Measurements from ENCODE around the gene SPIC. TPM values are rescaled to one million over a fixed set of nuclear protein-coding genes. Genes with fewer than 3 reads are reported as not detected.

Gene SPIC
- total and polyA plus RNA-seq, 2 experiments from 2014 or later = not detected

- Histone ChIP-seq H3K36me3 (ENCODE audit: low read depth) (no peaks in the 10 kb centered on the region), H3K4me1 (ENCODE audit: insufficient read depth) (no peaks in the 10 kb centered on the region), H3F3A (ENCODE audit: insufficient read depth) (no peaks in the 10 kb centered on the region), H2AFZ (no peak overlapping the region), H3K9ac (no peak overlapping the region), H3K27ac (no peak overlapping the region), H3K4me2 (ENCODE audit: unreplicated experiment) (no peak overlapping the region), H3K79me2 (ENCODE audit: insufficient read depth) (no peaks in the 10 kb centered on the region), H3K9me2 (ENCODE audit: insufficient read depth) (no peaks in the 10 kb centered on the region), H3K9me3 (ENCODE audit: low read depth) (no peaks in the 10 kb centered on the region), H3K4me3 (no peak overlapping the region), H3K27me3 (replicated peaks; ENCODE audit: insufficient read depth) (no peaks in the 10 kb centered on the region), H4K20me1 (ENCODE audit: insufficient read depth) (no peaks in the 10 kb centered on the region)
- no peak for TF ChIP-seq EZH2 (IDR thresholded peaks at IDR 0.05; ENCODE audit: insufficient read depth, poor library complexity, severe bottlenecking)
- TF ChIP-seq EZH2phosphoT487 (IDR thresholded peaks at IDR 0.05; ENCODE audit: insufficient read depth, low read depth) = no peak
- DNase-seq = no peak
- in situ Hi-C loops (cut with MboI) = no loop called here
These were observed 33.5 kb upstream of the SPIC start for GRCh38 chr12:101441461-101442224.

- in situ Hi-C loops (cut with MboI) = no loop called here
- Histone ChIP-seq H3K4me2 (ENCODE audit: unreplicated experiment) (no peak overlapping the region), H3K79me2 (ENCODE audit: insufficient read depth) (no peaks in the 10 kb centered on the region), H3K9me3 (ENCODE audit: low read depth) (no peaks in the 10 kb centered on the region), H3K4me1 (ENCODE audit: insufficient read depth) (no peaks in the 10 kb centered on the region), H3K4me3 (no peak overlapping the region), H3F3A (ENCODE audit: insufficient read depth) (no peaks in the 10 kb centered on the region), H2AFZ (no peak overlapping the region), H3K9ac (no peak overlapping the region), H3K27me3 (replicated peaks; ENCODE audit: insufficient read depth) (no peaks in the 10 kb centered on the region), H4K20me1 (ENCODE audit: insufficient read depth) (no peaks in the 10 kb centered on the region), H3K36me3 (ENCODE audit: low read depth) (no peaks in the 10 kb centered on the region), H3K9me2 (ENCODE audit: insufficient read depth) (no peaks in the 10 kb centered on the region), H3K27ac (no peak overlapping the region)
- DNase-seq = no peak
- TF ChIP-seq EZH2phosphoT487 (IDR thresholded peaks at IDR 0.05; ENCODE audit: insufficient read depth, low read depth) (no peak), EZH2 (IDR thresholded peaks at IDR 0.05; ENCODE audit: insufficient read depth, poor library complexity, severe bottlenecking) (no peak)
- WGBS, 2 experiments (ENCODE audit: low coverage in 1 of 2, low lambda C conversion rate in 2 of 2, missing lambda C conversion rate in 2 of 2) = 52 to 62% methylated on average over 4 of the region's 4 CpGs
These were observed 19.5 kb upstream of the SPIC start for GRCh38 chr12:101455685-101456084.

GRCh38 chr12:101459642-101460346 is 15.3 kb upstream of the SPIC start:
- Histone ChIP-seq H3K9me2 (ENCODE audit: insufficient read depth) (no peaks in the 10 kb centered on the region), H3K4me1 (ENCODE audit: insufficient read depth) (no peaks in the 10 kb centered on the region), H2AFZ (0 out of 2 replicates have a peak overlapping the region, but pooled peaks have one; percentile 17), H3K36me3 (ENCODE audit: low read depth) (no peaks in the 10 kb centered on the region), H3K27me3 (replicated peaks; ENCODE audit: insufficient read depth) (no peaks in the 10 kb centered on the region), H3K9me3 (ENCODE audit: low read depth) (no peaks in the 10 kb centered on the region), H4K20me1 (ENCODE audit: insufficient read depth) (no peaks in the 10 kb centered on the region), H3F3A (ENCODE audit: insufficient read depth) (no peaks in the 10 kb centered on the region), H3K4me3 (no peak overlapping the region), H3K4me2 (ENCODE audit: unreplicated experiment) (no peak overlapping the region), H3K9ac (no peak overlapping the region), H3K27ac (no peak overlapping the region), H3K79me2 (ENCODE audit: insufficient read depth) (no peaks in the 10 kb centered on the region)
- WGBS, 2 experiments (ENCODE audit: low coverage in 1 of 2, low lambda C conversion rate in 2 of 2, missing lambda C conversion rate in 2 of 2) = 2 to 8% methylated on average over 4 of the region's 4 CpGs
- peak; percentile 62 for DNase-seq
- TF ChIP-seq EZH2 (IDR thresholded peaks at IDR 0.05; ENCODE audit: insufficient read depth, poor library complexity, severe bottlenecking) (no peak), EZH2phosphoT487 (IDR thresholded peaks at IDR 0.05; ENCODE audit: insufficient read depth, low read depth) (no peak)
- in situ Hi-C loops (cut with MboI) = no loop called here

GRCh38 chr12:101468948-101469347 is 6.2 kb upstream of the SPIC start:
- no peaks in the 10 kb centered on the region for H3K36me3 ChIP-seq (ENCODE audit: low read depth)
- H3K9me3 ChIP-seq (ENCODE audit: low read depth) = no peaks in the 10 kb centered on the region
- H3K9me2 ChIP-seq (ENCODE audit: insufficient read depth) = no peaks in the 10 kb centered on the region
- H3K4me1 ChIP-seq (ENCODE audit: insufficient read depth) = no peaks in the 10 kb centered on the region
- H2AFZ ChIP-seq = no peak overlapping the region
- H4K20me1 ChIP-seq (ENCODE audit: insufficient read depth) = no peaks in the 10 kb centered on the region
- 46 to 52% methylated on average over 2 of the region's 2 CpGs for WGBS, 2 experiments (ENCODE audit: low coverage in 1 of 2, low lambda C conversion rate in 2 of 2, missing lambda C conversion rate in 2 of 2)
- no peak overlapping the region for H3K27ac ChIP-seq
- H3K9ac ChIP-seq = no peak overlapping the region
- in situ Hi-C loops (cut with MboI) = no loop called here
- H3K27me3 ChIP-seq (replicated peaks; ENCODE audit: insufficient read depth) = no peaks in the 10 kb centered on the region
- H3K4me3 ChIP-seq = no peak overlapping the region
- H3K4me2 ChIP-seq (ENCODE audit: unreplicated experiment) = no peak overlapping the region
- H3F3A ChIP-seq (ENCODE audit: insufficient read depth) = no peaks in the 10 kb centered on the region
- H3K79me2 ChIP-seq (ENCODE audit: insufficient read depth) = no peaks in the 10 kb centered on the region
- no peak for TF ChIP-seq EZH2 (IDR thresholded peaks at IDR 0.05; ENCODE audit: insufficient read depth, poor library complexity, severe bottlenecking)
- no peak for DNase-seq
